22Rv1 (cell line): ENCODE data around the gene LRRC7.

Source experiments
- CTCF ChIP-seq: fragments of 450-650 bp; IDR thresholded peaks from 2 replicates; pipeline ENCODE4 v1.5.1; 2017; ENCODE audit warnings: mild to moderate bottlenecking
- ZFX ChIP-seq: fragments of 450-650 bp; IDR thresholded peaks from 2 replicates; pipeline ENCODE4 v1.6.1; 2017; ENCODE audit warnings: antibody characterized with exemption, borderline replicate concordance

- TF ChIP-seq CTCF (no peak), ZFX (no peak)
Observed at GRCh38 chr1:70150444-70150843, 582.7 kb downstream of the LRRC7 start.
